EL (cell line): Measurements from ENCODE around the gene TRIM49B.
"Not testable (repeated sequence)": the region's sequence is repeated elsewhere in the genome, so short reads cannot be mapped to it uniquely, and the experiment has no call there.

ENCODE experiments used
- DNase-seq: peaks from one replicate; pipeline ENCODE4 v3.0.0-alpha.2; 2016

TRIM49B gene

GRCh38 chr11:49028523-49028922 is at the start of gene TRIM49B:
TRIM49B (plus strand) TSS chr11:49028823; CDS start chr11:49031600, 2,777 bp downstream.
- not testable (repeated sequence) for DNase-seq

- DNase-seq: not testable (repeated sequence)
Observed at GRCh38 chr11:48983785-48984184, 44.8 kb upstream of the TRIM49B start, which contains the start of gene TRIM51G. TRIM51G (minus strand) TSS chr11:48983885; CDS start chr11:48981695, 2,190 bp downstream.

GRCh38 chr11:49048229-49048628 is 19.6 kb downstream of the TRIM49B start:
- not testable (repeated sequence) for DNase-seq

- DNase-seq: not testable (repeated sequence)
Observed at GRCh38 chr11:49049821-49050220, 21.2 kb downstream of the TRIM49B start.

- not testable (repeated sequence) for DNase-seq
Observed at GRCh38 chr11:49059012-49059411, 30.4 kb downstream of the TRIM49B start, which contains the start of gene TRIM64C. TRIM64C (minus strand) TSS chr11:49059112; CDS start chr11:49059112, 0 bp downstream.

- not testable (repeated sequence) for DNase-seq
Observed at GRCh38 chr11:49069897-49070296, 41.3 kb downstream of the TRIM49B start.
